Stimulated activated CD8-positive, alpha-beta memory T cell treated with anti-CD3 and anti-CD28 coated beads, Interleukin-4, amount 100 ng/mL, for 24 hours (primary cell): ENCODE measurements around the gene ZNHIT6.

Experiments used
- DNase-seq: peaks from one replicate; pipeline ENCODE4 v3.0.0-alpha.2; 2020; ENCODE audit warnings: low read depth

The ZNHIT6 gene

DNA sequence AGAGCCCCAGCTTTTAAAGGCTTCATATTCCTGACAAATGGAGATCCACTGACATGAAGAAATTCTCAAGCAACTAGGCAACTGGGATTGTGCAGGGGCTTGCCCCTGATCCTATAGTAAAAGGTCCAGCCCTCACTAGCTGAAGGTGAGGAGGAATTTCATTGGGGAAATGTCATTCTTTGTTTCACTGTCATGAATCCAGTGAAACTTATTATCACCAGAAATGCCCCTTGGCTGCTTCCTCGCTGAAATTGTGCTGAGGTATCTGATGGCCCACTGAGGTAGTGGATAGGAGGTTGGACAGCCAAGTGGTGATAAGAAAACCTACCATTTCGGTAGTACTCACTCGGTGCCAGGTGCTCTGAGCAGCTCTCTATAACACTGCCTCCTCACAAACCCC, 91.5 kb downstream of the ZNHIT6 start:
- no peak for DNase-seq

DNA sequence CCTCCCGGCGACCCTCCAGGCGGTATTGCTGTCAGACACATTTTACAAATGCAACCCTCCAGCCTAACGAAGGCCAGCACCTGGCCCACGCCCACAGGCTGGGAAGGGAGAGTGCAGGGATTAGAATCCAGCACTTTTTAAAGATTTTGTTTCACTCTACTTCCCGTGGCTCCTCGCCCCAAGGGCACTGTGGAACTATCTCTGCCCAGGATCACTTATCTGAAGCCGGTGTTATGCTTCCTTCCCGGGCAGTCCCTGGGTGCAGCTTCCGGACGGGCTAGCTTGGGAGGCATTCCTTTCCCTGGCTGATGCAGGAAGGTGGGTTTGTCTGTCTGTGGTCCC, 91.9 kb downstream of the ZNHIT6 start:
- DNase-seq: no peak

DNA sequence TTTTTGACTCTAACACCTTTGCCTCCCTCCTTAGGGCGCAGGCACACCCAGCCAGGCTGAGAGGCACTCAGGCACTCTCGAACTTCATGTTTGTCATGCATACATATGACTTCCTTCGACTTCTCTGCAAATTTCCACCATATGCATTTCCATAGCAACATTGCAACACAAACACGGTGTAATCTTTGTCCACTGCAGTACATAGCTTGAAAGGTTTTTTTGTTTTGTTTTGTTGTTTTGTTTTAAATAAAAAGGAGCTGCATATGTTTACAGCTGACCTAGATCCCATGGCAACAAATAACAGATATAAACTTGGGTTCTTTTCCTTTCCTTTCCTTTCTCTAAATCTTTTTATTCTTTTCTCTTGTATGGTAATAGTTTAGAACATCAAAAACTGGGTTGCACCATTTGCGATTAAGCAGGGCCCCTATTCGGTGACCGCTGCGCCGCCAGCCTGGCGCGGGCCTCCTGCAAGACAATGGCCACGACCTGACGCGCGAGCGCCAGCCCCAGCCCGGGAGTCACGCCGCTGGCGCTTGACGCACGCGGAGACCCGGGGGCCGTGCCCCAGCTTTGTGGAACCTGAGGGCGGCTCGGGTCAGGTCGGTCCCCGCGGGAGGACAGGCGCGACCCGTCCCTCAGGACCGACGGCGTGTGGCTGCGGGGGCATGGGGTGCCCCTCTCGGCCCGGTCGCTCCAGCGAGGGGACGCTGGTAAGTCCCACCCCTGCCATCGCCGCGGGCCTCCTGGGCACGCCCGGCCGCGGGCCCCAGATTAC, 92.5 kb downstream of the ZNHIT6 start:
- DNase-seq: no peak

DNA sequence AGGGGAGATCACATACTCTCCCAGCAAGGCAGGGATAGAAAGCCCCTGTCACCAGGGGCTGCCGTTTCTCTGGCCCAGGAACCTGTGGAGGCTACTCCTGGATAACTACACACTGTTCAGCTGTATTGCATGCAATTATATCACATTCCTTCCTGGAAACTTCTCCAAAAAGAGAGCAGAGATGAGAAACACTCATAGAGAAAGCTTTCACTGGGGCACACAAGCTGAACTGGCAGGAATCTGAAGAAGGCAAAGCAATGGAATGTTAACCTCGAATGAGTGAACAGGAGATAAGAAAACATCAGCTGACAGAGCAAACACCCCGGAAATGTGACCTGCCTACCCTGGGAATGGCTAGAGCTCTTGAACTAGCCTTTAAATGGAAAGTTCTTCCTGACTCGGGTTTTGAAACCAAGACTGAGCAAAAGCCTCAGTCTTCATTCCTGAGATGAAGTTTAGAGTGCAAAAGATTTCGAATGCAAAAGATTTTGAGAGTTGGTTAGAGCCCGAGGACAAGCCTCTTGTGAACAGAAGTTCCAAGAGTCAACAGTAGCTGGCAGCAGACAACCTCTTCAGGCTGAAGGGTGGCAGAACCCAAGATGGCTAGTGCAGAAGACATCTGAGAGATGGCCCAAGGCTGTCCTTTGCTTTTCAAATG, 95.4 kb downstream of the ZNHIT6 start:
- no peak for DNase-seq

GRCh38 chr1:85611856-85612255, 96.4 kb downstream of the ZNHIT6 start:
- DNase-seq: no peak

DNA sequence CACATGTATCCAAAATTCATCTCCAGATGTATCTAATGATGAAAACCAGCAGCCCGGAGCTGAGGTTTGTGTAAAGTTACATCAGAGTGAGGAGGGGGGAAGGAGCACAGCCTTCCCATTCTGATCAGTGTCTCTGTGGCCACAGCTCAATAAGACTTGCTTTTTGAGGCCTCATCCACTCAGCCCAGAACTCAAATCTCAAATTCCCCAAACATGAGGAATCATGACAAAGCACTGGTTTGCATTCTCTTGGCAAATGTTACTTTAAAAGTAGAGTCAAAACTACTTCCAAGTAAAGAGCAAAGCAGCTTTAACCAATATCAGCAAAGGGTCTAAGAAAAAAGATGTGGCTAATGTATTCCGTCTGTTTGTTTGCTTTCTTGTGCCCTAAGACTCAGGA, 96.8 kb downstream of the ZNHIT6 start:
- DNase-seq: no peak

GRCh38 chr1:85609976-85610375, 98.3 kb downstream of the ZNHIT6 start:
- no peak for DNase-seq

- no peak for DNase-seq
Observed at GRCh38 chr1:85608851-85609250, 99.4 kb downstream of the ZNHIT6 start.

GRCh38 chr1:85607921-85608265, 100.3 kb downstream of the ZNHIT6 start:
- DNase-seq: no peak

GRCh38 chr1:85607126-85607920, 100.9 kb downstream of the ZNHIT6 start:
- no peak for DNase-seq

GRCh38 chr1:85606414-85606800, 101.8 kb downstream of the ZNHIT6 start:
- DNase-seq: no peak

DNA sequence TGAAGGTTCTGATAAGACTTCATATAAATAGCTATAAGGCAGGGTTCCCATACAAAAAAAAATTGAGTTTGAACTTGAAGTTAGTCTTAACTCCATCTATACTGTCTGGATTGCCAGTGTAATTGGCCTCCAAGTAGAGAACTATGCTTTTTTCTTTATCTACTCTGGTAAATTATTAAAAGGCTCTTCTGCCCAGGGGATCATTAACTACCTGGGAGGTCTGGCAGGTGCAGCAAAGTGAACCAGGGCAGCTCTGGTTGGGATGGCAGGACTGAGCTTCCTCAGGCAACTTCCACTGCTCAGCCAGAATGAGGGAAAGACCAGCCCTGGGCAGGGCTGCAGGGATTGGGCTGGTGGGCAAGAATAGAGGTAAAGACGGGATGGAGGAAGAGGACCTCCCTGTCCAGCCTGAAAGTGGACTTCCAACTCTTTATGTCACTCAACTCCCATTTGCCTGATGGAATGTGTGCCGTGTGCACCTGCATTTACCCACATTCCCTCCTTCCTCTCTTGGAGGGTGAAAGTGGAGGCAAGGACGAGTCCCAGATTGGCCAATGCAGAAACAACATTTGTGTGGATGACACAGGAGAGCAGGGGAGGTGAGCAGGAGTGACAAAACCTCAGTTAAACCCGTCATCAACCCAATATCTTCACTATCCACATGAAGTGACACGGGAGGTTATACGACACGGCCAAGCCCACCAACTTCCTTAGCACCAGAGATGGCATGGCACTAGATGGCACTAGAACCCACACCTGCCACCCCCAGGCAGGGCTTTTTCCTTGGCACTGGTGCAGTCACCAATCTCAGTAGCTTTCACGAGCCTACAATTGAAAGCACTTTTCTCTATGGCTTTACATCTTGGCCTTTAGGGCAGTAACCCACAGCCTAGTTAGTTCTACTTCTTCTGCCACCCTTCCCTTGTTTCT, 102.5 kb downstream of the ZNHIT6 start:
- DNase-seq: no peak

DNA sequence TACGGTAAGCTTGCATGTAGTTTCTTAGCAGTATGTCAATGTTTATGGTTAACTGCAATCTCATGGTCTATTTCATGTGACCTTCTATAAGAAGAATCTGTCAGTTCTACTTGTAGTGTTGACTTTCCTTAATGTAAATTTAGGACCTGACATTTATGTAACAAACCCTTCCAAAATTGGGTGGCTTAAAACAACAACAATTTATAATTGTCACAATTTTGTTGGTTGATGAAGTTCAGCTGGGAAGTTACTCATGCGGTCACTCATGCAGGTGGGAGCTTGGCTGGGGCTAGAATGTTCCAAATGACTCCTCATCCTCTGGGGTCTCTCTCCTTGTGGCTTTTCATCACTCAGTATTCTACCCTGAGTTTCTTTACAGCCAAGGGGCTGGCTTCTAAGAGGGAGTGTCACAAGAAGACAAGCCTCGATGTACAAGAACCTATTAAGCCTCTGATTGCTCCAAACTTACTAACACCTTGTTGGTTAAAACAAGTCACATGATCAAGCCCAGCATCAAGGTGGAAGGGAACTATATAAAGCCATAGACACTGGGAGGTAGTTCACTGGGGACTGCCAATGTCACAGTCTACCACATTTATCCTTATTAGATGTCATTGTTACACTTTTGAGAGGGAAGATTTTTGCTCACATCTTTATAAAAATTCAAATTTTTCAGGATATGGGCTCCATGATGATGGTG, 103.8 kb downstream of the ZNHIT6 start:
- no peak for DNase-seq

DNA sequence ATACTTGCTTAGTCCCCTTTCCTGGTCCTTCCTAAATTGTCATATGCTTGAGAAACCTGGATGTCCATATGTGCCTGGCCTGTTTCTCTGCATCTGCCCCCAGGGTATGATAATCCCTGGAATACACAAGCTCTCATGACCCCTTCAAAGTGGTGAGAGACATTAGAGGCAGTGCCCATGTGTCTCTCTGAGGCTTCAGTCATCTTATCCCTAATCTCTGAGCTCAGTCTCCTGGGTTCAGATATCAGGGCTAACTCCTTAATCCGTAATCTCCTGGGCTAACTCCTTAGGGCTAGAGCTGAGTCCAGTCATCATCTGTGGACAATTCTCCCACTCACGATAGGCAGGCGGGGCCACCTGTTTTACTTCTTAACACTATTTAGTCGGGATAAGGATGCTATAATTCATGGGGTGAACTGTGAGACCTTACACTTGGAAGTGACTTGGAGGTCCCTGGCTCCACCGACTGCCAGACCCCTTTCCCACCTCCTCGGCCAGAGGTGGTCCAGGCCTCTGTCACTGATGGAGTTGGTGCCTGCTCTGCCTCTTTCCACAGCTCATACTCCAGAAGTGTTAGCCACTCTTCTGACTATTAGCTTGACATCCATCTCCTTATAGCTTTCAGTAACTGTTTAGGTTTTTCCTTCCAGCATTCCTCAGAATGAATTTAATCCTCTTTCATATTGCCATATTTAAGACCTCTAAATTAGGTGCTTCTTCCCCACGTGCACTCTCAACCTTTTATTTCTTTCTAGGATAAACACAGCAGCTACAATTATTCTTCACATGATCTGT, 105.0 kb downstream of the ZNHIT6 start:
- DNase-seq: no peak

DNA sequence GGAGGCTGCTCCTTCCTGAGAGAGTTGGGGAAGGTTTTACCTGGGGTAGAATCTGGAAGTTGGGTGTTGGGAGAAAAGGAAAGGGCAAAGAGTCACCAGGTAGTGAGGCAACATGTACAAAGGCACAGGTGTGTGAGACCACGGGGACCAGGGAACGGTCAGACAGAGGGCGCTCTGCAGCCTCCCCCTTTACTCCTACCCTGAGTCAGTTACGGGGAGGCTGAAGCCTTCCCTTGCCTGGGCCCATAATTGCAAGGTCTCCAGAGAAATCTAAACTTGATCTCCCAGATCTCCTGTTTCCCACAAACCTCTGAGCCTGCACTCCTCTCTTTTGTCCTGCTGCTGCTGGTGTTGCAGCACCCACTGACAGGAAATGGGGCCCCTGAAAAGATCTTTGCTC, 105.7 kb downstream of the ZNHIT6 start:
- DNase-seq: no peak

GRCh38 chr1:85601901-85602300, 106.3 kb downstream of the ZNHIT6 start:
- no peak for DNase-seq

GRCh38 chr1:85599681-85600080, 108.6 kb downstream of the ZNHIT6 start:
- DNase-seq: no peak
